ENCODE measurements around the gene LYPD6B.

Gene LYPD6B

DNA sequence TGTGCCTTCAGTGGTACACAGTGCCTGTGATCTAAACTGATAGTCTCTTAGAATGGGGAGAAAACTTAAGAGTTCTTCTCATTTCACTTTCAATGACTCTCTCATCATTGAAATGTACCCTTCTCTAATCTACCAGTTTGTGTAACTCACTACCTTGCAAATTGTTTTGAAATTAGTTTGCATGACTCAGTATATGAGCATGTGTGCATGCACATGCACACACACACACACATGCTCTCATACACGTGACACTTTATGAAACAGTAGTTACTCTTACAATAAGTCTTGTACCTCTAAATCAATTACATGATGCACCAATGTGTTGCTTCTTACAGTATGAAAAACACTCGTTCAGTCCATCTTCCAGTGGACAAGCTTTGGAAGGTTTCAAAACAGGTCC is 10.6 kb downstream of the LYPD6B start:
- TF ChIP-seq, protein P1, sequence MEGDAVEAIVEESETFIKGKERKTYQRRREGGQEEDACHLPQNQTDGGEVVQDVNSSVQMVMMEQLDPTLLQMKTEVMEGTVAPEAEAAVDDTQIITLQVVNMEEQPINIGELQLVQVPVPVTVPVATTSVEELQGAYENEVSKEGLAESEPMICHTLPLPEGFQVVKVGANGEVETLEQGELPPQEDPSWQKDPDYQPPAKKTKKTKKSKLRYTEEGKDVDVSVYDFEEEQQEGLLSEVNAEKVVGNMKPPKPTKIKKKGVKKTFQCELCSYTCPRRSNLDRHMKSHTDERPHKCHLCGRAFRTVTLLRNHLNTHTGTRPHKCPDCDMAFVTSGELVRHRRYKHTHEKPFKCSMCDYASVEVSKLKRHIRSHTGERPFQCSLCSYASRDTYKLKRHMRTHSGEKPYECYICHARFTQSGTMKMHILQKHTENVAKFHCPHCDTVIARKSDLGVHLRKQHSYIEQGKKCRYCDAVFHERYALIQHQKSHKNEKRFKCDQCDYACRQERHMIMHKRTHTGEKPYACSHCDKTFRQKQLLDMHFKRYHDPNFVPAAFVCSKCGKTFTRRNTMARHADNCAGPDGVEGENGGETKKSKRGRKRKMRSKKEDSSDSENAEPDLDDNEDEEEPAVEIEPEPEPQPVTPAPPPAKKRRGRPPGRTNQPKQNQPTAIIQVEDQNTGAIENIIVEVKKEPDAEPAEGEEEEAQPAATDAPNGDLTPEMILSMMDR (IDR thresholded peaks at IDR 0.05; ENCODE audit: low read depth, low read length, missing control alignments) = no peak
- no peak overlapping the region for H3K4me3 ChIP-seq (ENCODE audit: low read depth, low read length)
- DNase-seq (ENCODE audit: low read depth) = no peak

DNA sequence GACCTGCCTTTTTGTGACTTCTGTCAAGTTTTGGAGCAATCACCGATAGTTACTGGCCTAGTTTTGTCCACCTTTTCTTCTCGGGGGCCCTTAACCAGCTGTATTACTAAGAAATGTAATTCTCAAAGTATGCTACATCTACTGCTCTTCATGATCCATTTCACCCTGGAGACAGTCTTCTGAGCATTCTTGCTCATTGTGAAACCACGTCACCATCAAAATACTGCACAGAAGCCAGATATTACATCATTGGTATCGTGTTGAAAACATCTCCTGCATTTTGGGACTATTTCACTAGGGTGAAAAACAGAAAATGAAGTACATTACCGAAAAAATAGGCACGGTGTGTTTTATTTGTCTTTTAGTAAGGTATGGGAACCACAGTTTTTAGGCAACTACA is 11.7 kb downstream of the LYPD6B start:
- TF ChIP-seq, protein P1 (IDR thresholded peaks at IDR 0.05; ENCODE audit: low read depth, low read length, missing control alignments) = no peak
- no peak for DNase-seq (ENCODE audit: low read depth)
- H3K4me3 ChIP-seq (ENCODE audit: low read depth, low read length) = no peak overlapping the region

DNA sequence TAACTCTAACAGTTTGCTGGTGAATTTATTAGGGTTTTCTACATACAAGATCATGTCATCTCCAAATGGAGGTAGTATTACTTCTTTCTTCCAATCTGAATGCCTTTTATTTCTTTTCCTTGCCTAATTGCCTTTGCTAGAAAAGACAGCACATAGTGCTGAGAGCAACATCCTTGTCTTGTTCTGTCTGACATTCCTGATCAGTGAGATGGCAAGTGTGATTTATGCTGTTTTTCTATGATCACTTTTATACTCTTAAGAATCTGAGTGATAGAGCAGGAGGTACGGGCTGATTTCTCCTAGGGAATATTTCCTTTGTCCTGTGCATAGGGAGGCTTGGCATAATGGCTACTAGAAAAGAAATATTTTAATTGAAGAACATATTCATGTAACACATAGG is 17.3 kb downstream of the LYPD6B start:
- DNase-seq (ENCODE audit: low read depth) = no peak
- no peak overlapping the region for H3K4me3 ChIP-seq (ENCODE audit: low read depth, low read length)
- TF ChIP-seq, protein P1 (IDR thresholded peaks at IDR 0.05; ENCODE audit: low read depth, low read length, missing control alignments) = no peak

DNA sequence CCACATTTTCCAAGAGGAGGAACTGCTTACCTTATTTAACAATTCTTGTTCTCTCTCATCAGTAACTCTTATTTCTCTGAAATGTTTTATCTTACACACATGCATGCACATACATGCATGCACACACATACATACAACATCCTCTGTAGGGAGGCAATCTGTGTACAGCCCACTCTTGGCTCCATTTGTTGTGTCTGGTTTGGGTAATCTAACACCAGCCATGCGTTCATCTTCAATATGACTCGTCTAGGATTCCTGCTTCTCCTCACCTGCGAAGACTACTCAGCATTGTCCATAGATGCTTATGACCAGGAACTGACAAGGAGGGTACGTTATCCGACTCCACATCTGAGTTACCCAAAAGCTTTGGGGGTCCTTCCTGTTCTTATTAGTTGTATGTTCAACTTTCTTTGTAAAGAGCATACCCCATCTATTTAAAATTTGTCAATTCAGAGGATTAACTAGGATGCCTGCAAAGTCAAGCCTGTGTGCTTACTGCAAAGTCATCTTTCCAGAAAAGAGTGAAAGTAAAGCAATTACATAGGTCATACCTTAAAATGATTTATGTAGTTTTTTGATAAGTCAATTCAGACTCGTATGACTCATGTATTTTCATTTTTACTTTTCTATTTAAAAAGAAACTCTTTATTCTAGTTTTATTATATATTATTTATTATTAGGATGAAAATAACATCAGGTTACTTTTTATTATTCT is 18.2 kb downstream of the LYPD6B start:
- DNase-seq (ENCODE audit: low read depth) = no peak
- no peak overlapping the region for H3K4me3 ChIP-seq (ENCODE audit: low read depth, low read length)
- TF ChIP-seq, protein P1 (IDR thresholded peaks at IDR 0.05; ENCODE audit: low read depth, low read length, missing control alignments) = no peak

DNA sequence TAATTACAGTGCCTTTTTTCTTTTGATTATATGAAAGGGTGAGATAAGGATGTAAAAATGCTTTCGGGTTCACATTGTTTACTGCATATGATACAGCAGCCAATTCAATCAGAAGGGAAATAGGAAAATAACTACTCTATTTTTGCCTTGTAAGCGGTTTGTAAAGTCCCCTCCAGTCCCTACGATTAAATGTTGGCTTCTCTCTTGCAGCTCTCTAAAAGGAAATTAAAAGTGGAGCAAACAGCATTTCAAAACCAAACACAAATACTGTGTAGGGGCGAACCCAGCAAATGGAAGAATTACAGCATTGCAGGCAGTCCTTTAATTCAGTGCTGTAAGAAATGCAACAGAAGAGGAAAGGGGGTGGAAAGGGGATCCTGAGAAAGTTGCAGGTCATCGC is 18.9 kb downstream of the LYPD6B start:
- no peak overlapping the region for H3K4me3 ChIP-seq (ENCODE audit: low read depth, low read length)
- TF ChIP-seq, protein P1 (IDR thresholded peaks at IDR 0.05; ENCODE audit: low read depth, low read length, missing control alignments) = no peak
- DNase-seq (ENCODE audit: low read depth) = no peak

DNA sequence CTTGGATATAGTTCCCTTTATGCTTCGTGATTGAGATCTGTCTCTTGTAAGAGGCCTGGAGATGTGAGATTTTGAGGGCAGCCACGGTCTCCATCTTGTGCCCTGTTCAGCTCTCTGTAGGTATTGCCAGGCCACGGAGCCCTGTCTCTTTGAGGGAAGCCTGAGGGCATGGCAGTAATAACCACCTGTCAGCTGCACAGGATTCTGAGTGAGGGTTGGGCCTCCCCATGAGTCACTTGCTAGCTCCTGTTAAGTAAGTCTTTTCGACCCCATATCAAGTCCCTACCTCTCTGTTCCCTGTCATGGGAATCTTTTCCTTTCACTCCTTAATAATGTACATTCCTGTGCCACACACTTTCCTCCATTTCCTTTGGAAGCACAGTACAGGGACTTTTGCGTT is 20.4 kb downstream of the LYPD6B start:
- TF ChIP-seq, protein P1 (IDR thresholded peaks at IDR 0.05; ENCODE audit: low read depth, low read length, missing control alignments) = no peak
- DNase-seq (ENCODE audit: low read depth) = no peak

DNA sequence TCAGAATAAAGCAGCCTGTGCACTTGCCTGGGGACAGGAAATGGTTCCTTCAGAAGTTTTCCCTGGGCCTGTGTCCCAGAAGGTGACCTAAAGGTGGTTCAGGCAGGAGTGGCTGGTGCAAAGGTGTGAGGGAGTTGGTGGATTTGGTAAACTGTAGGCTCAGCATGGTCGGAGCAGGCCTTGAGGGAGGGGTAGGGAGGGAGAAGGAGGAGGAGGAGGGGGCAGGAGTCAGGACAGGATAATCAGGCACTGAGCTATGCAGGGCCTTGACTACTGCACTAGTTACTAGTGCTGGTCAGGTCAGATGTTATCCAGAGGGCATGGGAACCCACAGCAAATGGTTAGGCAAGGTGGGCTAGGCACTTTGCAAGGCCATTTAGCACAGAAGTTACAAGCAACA is 21.3 kb downstream of the LYPD6B start:
- TF ChIP-seq, protein P1 (IDR thresholded peaks at IDR 0.05; ENCODE audit: low read depth, low read length, missing control alignments) = no peak
- DNase-seq (ENCODE audit: low read depth) = no peak
- H3K4me3 ChIP-seq (ENCODE audit: low read depth, low read length) = no peak overlapping the region

More for the DNA sequence above, 20.4 kb downstream of the LYPD6B start:
- H3K4me3 ChIP-seq (ENCODE audit: low read depth, low read length) = no peak overlapping the region
